GM12891 (cell line): Measurements from ENCODE around the gene C19orf73.

ENCODE experiments used
- PAX5 ChIP-seq: IDR thresholded peaks from 2 replicates; pipeline ENCODE4 v1.6.1; 2011; ENCODE audit warnings: low read length, moderate library complexity, mild to moderate bottlenecking; ENCODE audit not compliant: insufficient read depth, severe bottlenecking
- POLR2A ChIP-seq: IDR thresholded peaks from 2 replicates; pipeline ENCODE4 v1.6.1; 2011; ENCODE audit warnings: low read depth, low read length, control low read depth
- POLR2AphosphoS5 ChIP-seq: IDR thresholded peaks from 2 replicates; pipeline ENCODE4 v1.6.1; 2011; ENCODE audit warnings: low read depth, low read length, control low read depth
- POU2F2 ChIP-seq: IDR thresholded peaks from 2 replicates; pipeline ENCODE4 v1.6.1; 2011; ENCODE audit warnings: low read depth, mild to moderate bottlenecking, control low read depth, low read length, moderate library complexity
- TAF1 ChIP-seq: IDR thresholded peaks from 2 replicates; pipeline ENCODE4 v1.6.1; 2011; ENCODE audit warnings: low read depth, low read length, control low read depth

GRCh38 chr19:49106648-49107135 is 12.3 kb downstream of the C19orf73 start:
- no peak for TF ChIP-seq POLR2A
- TF ChIP-seq POU2F2 = no peak
- TF ChIP-seq POLR2AphosphoS5 = no peak
- TF ChIP-seq TAF1 = no peak
- TF ChIP-seq PAX5 = no peak
